GM06990 (cell line): ENCODE measurements around the gene PNMA3.
"Not testable (repeated sequence)": the region's sequence is repeated elsewhere in the genome, so short reads cannot be mapped to it uniquely, and the experiment has no call there.

Source experiments
- DNase-seq: peaks from one replicate; pipeline ENCODE4 v3.0.0-alpha.2; 2011; ENCODE audit not compliant: insufficient read length; ENCODE audit errors: extremely low read depth
- H3K27me3 ChIP-seq: replicated peaks from 2 replicates; pipeline ENCODE4 v1.6.0; 2011; ENCODE audit warnings: low read length; ENCODE audit not compliant: control insufficient read depth, insufficient read depth
- H3K36me3 ChIP-seq: 2 replicates; pipeline ENCODE4 v1.5.1; 2011; ENCODE audit warnings: low read length; ENCODE audit not compliant: control insufficient read depth, insufficient read depth
- H3K4me3 ChIP-seq: replicated peaks from 2 replicates; pipeline ENCODE4 v1.5.1; 2011; ENCODE audit warnings: low read depth, mild to moderate bottlenecking, control low read depth, low read length
- TF ChIP-seq, protein P1 (sequence below): IDR thresholded peaks from 2 replicates; pipeline ENCODE4 v1.5.1; 2011; ENCODE audit warnings: low read length, control low read depth, mild to moderate bottlenecking, inconsistent platforms; ENCODE audit not compliant: insufficient read depth, poor library complexity, severe bottlenecking

The PNMA3 gene

GRCh38 chrX:153065389-153065788 is 9.1 kb downstream of the PNMA3 start:
- Histone ChIP-seq H3K4me3 (no peak overlapping the region), H3K36me3 (no peaks in the 10 kb centered on the region), H3K27me3 (no peaks in the 10 kb centered on the region; the same call in 1 of the 2 replicates)
- TF ChIP-seq, protein P1, sequence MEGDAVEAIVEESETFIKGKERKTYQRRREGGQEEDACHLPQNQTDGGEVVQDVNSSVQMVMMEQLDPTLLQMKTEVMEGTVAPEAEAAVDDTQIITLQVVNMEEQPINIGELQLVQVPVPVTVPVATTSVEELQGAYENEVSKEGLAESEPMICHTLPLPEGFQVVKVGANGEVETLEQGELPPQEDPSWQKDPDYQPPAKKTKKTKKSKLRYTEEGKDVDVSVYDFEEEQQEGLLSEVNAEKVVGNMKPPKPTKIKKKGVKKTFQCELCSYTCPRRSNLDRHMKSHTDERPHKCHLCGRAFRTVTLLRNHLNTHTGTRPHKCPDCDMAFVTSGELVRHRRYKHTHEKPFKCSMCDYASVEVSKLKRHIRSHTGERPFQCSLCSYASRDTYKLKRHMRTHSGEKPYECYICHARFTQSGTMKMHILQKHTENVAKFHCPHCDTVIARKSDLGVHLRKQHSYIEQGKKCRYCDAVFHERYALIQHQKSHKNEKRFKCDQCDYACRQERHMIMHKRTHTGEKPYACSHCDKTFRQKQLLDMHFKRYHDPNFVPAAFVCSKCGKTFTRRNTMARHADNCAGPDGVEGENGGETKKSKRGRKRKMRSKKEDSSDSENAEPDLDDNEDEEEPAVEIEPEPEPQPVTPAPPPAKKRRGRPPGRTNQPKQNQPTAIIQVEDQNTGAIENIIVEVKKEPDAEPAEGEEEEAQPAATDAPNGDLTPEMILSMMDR = no peak
- no peak for DNase-seq

DNA sequence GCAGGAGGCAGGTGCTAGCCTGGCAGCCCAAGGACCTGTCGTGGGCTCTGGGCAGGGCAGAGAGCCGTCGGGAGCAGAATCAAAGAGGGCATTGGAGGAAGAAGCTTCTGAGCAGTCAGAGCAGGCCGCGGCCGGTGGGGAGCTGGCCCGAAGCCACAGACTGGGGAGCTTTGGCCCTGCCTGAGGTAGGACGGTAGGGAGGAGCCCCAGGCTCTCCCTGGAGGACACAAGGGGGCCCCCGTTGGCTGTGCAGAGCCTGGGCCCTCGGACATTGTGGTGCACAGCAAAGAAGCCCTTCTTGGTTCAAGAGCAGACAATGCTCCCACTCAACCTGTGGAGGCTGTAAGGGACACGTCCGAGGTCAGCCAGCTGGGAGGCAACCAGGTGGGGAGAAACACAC is 10.1 kb downstream of the PNMA3 start:
- H3K4me3 ChIP-seq, H3K36me3 ChIP-seq, H3K27me3 ChIP-seq, DNase-seq: not testable (repeated sequence)

GRCh38 chrX:153071909-153072583 is 15.8 kb downstream of the PNMA3 start, which contains the start of gene PNMA6A:
TSS of gene PNMA6A (plus strand) at chrX:153072454. CDS start at chrX:153073063, 609 bp downstream.
- not testable (repeated sequence) for DNase-seq, H3K36me3 ChIP-seq, H3K27me3 ChIP-seq, H3K4me3 ChIP-seq

DNA sequence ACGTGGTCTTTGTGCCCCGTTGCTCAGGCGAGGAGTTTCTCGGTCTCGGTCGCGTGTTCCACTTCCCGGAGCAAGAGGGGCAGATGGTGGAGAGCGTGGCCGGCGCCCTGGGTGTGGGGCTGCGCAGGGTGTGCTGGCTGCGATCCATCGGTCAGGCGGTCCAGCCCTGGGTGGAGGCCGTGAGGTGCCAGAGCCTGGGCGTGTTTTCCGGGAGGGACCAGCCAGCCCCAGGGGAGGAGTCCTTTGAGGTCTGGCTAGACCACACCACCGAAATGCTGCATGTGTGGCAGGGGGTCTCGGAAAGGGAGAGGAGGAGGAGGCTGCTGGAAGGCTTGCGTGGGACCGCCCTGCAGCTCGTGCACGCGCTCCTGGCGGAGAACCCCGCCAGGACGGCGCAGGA is 17.1 kb downstream of the PNMA3 start:
- not testable (repeated sequence) for H3K4me3 ChIP-seq, DNase-seq, H3K36me3 ChIP-seq, H3K27me3 ChIP-seq

- Histone ChIP-seq H3K36me3 (no peaks in the 10 kb centered on the region), H3K4me3 (no peak overlapping the region), H3K27me3 (no peaks in the 10 kb centered on the region)
- no peak for DNase-seq
- TF ChIP-seq, protein P1 = no peak
Measured at GRCh38 chrX:153074262-153074899, 18.1 kb downstream of the PNMA3 start.

DNA sequence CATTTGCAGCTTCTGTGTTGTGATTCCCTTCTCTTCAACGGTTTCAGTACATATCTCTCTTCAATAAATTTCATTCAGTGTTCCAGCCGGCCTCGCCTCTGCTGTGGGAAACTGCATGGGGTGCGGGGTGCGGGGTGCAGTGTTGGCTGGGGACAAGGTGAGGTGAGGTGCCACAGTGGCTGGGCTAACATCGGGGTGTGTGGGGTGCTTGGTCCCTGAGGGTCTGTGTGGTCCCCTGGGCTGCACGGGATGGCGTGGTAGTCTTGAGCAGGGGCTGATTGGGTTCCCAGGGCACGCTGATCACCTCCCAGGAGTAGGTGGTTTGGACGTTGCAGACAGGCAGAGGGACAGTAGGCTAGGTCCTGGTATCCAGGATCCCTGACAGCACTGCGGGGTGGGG is 18.7 kb downstream of the PNMA3 start:
- Histone ChIP-seq H3K36me3 (no peaks in the 10 kb centered on the region), H3K27me3 (no peaks in the 10 kb centered on the region), H3K4me3 (no peak overlapping the region)
- TF ChIP-seq, protein P1 = no peak
- no peak for DNase-seq

DNA sequence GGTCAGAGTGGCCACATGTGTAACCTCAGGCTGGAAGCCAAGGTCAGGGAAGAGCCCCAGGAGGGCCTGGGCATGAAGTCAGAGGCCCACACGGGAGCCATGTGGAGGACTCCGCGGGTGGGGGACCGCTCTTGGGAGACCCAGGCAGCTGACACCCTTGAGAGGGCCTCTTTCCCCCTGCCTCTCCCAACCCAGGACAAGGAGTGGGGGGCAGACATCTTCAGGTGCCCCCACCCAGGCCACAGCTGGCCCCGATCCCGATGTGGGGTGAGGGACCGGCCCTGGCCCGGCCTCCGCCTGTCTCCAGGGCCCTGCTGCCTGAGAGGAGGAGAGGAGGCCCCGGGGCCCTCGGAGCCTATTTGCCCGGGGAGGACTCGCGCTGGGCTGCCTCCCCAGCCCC is 19.1 kb downstream of the PNMA3 start:
- no peaks in the 10 kb centered on the region for H3K36me3 ChIP-seq
- TF ChIP-seq, protein P1 = no peak
- H3K27me3 ChIP-seq = no peaks in the 10 kb centered on the region
- no peak overlapping the region for H3K4me3 ChIP-seq
- DNase-seq = no peak

DNA sequence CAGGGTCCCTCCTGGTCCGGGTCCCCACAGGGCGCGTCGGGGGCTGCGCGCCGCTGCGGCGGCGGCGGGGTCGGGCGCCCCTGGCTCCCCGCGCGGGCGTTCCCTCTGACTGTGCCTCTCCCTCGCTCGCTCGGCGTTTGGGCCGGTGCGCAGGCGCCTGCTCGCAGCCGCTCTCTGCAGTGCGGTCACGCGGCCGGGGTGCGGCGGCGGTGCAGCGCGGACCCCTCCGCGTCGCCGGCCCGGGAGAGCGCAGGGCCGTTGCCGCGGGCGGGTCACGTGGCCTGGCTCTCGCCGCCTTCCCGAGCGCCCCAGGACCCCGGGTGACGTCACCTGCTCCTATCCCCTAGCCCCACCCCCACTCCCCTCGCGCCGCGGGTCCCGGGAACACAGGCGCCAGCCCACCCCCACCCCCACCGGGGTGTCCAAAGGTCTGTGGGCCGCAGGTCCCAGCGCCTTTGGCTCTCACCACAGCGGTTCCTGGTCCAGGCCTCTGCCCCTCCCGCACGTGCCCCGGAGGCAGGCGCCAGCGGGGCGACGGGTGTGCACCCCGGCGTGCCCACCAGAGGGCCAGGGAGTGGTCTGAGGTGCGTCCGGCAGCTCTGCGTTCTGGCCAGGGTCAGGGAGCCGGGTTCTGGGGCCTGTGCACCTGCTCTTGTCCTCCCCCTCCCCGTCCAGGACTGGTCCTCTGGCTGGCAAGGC is 21.3 kb downstream of the PNMA3 start:
- H3K27me3 ChIP-seq, H3K36me3 ChIP-seq, DNase-seq, H3K4me3 ChIP-seq: not testable (repeated sequence)

- not testable (repeated sequence) for H3K4me3 ChIP-seq, H3K36me3 ChIP-seq, DNase-seq
Measured at GRCh38 chrX:153083238-153083923, 27.1 kb downstream of the PNMA3 start.

More at GRCh38 chrX:153083238-153083923, 27.1 kb downstream of the PNMA3 start:
- not testable (repeated sequence) for H3K27me3 ChIP-seq
